ENCODE data around the gene CCSAP.

DNA sequence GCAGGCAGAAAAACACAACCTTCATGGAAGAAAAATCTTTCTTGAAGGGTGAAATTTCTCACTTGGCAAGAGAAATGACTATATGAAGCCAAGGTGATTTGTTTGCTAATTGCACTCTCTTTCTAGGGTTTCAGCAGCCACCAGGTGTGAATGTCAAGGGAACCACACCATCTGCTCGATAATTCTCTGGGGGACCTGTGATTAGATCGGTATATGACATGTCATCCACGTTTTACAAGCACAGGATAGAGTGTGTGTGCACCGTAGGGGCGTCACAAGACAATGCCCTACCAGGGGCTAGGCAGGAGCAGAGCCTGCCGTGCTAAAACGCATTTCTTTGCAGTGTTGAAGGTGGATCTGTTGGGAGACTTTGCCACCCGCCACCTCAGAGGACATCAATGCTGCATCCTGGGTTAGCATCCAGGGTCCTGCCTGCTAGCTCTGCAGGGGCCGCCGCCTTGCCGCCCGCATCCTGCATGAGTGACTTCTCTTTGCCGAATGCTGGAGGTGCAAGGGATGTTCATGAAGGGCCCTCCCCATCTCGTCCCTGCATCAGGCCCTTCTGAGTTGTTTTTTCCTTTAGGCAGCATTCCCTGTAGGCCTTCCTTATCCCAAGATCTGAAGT, 37.8 kb upstream of the CCSAP start:
- TF ChIP-seq, protein P1, sequence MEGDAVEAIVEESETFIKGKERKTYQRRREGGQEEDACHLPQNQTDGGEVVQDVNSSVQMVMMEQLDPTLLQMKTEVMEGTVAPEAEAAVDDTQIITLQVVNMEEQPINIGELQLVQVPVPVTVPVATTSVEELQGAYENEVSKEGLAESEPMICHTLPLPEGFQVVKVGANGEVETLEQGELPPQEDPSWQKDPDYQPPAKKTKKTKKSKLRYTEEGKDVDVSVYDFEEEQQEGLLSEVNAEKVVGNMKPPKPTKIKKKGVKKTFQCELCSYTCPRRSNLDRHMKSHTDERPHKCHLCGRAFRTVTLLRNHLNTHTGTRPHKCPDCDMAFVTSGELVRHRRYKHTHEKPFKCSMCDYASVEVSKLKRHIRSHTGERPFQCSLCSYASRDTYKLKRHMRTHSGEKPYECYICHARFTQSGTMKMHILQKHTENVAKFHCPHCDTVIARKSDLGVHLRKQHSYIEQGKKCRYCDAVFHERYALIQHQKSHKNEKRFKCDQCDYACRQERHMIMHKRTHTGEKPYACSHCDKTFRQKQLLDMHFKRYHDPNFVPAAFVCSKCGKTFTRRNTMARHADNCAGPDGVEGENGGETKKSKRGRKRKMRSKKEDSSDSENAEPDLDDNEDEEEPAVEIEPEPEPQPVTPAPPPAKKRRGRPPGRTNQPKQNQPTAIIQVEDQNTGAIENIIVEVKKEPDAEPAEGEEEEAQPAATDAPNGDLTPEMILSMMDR (IDR thresholded peaks at IDR 0.05): no peak
- no peak for TF ChIP-seq ZFX (IDR thresholded peaks at IDR 0.05; ENCODE audit: borderline replicate concordance)

Data from 22Rv1 (cell line).